GM18519 (cell line): ENCODE data around the gene PTPN1.
"Not testable (repeated sequence)": the region's sequence is repeated elsewhere in the genome, so short reads cannot be mapped to it uniquely, and the experiment has no call there.

ENCODE experiments used
- ATAC-seq: cut with Tn5 transposase; IDR thresholded peaks from one replicate; pipeline ENCODE4 v1.9.1; 2021; ENCODE audit warnings: mild to moderate bottlenecking, moderate library complexity; ENCODE audit not compliant: unreplicated experiment, low FRiP score

The PTPN1 gene

DNA sequence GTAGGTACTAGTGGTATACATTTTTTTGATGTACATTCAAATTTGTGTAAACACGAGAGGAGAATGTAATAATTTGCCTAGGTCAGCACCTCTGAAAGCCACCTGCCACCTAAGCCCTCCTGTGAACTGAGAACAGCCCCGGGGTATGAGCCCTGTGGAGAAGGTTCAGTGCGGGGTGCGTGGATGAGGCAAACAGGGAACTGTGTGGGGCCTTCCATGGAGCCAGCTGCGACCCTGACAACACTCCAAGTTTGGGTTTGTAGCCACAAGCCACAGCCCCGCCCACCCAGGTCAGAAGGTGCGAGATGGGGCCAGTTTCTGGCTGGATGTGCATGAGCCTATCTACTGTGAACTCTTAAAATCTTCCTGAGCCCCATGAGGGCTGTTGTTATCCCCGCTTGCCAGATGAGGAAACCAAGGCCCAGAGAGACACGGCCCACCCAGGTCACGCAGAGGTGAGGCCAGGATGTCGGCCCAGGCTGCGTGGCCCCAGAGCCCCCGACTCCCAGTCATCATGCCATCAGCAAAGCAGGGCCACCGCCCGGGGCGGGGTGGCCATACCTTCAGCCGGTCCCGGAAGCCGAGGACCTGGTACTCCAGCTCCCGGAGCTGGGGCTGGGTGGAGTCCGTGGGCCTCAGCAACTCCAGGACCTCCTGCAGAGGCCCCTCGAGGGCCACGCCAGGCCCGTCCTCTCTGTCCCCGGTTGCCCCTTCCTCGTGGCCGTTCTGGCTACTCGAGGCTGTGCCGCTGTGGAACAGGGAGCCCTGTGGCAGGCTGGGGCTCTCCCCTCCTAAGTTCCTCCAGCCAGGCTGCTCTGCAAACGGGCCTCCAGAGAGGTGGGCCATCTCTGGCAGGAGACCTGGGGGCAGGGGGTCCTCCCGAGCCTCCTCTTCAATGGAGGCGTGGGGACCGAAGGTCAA is 91.6 kb downstream of the PTPN1 start:
- no peak for ATAC-seq

DNA sequence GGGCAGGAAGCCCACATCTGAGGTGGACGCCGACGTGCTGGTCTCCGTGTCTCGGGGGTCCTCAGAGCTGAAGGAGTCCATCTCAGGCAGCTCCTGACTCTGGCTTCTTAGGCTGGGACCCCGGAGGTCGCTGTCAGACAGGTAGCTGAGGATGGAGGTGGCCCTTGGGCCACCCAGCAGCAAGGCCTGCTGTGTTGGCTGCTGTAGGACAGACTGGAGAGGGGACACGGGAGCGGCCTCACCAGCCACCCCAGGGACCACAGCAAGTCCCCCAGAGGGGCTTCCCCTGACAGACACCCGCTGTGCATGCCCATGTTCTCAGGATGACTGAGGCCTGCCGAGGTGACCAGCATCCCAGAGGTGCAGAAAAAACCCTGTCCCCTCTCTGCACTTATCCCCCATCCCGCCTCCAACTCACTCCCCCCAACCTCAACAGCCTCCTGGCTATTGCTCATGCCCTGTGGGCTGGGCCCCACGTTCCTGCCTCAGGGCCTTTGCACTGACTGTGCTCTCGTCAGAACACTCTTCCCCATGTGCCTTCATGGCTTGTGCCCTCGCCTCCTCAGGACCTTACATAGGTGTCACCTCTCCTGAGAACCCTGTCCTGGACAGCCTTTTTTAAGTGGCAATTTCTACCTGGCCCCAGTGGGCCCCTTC is 92.4 kb downstream of the PTPN1 start:
- no peak for ATAC-seq

DNA sequence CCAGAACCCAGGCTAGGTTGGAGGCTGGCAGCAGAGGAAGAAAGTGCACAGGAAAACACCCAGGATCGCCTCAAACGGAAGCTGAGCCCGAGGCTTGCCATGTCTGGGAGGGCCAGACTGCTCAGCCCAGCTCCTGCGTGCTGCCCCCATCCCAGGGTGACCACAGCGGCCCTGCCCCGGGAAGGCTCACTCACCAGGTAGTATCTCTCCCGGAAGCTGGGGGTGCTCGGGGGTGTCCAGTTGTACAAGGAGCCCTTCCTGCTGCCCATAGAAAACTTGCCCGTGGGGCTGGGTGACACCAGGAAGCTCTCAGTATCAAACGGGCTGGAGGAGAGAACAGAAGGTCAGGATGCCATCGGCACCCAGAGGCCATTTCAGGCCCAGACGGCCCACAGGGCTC is 94.3 kb downstream of the PTPN1 start:
- no peak for ATAC-seq

DNA sequence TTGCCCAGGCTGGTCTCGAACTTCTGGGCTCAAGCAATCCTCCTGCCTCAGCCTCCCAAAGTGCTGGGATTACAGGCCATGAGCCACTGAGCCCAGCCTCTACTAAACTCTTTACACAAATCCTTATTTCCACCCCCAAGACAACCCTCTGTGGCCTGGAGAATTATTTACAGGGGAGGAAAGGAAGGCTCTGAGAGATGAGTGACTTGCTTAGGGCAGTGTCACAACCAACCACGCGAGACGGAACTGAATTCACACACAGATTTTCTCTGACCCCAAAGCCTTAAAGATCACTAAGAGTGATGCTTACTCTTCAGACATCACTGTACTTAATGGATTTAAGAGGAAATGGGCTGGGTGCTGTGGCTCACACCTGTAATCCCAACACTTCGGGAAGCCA is 95.0 kb downstream of the PTPN1 start:
- ATAC-seq = no peak

DNA sequence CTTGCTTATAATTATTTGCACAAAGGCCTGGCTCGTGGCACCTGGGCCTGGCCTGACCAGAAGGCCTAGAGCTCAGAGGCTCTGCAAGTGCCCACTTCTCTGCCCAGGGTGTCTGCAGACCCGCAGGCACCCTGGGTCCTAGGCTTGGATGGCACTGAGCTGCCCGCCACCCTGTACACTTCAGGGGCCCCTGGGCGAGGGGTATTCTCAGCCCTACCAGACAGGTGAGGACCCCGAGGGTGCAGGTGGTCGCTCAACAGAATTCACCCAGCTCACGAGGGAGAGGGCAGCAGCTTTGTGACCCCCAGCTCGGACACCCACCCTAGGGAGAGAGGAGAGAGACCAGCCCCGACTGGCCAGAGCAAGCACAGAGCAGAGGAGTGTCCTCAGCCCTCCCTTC is 97.3 kb downstream of the PTPN1 start:
- no peak for ATAC-seq

DNA sequence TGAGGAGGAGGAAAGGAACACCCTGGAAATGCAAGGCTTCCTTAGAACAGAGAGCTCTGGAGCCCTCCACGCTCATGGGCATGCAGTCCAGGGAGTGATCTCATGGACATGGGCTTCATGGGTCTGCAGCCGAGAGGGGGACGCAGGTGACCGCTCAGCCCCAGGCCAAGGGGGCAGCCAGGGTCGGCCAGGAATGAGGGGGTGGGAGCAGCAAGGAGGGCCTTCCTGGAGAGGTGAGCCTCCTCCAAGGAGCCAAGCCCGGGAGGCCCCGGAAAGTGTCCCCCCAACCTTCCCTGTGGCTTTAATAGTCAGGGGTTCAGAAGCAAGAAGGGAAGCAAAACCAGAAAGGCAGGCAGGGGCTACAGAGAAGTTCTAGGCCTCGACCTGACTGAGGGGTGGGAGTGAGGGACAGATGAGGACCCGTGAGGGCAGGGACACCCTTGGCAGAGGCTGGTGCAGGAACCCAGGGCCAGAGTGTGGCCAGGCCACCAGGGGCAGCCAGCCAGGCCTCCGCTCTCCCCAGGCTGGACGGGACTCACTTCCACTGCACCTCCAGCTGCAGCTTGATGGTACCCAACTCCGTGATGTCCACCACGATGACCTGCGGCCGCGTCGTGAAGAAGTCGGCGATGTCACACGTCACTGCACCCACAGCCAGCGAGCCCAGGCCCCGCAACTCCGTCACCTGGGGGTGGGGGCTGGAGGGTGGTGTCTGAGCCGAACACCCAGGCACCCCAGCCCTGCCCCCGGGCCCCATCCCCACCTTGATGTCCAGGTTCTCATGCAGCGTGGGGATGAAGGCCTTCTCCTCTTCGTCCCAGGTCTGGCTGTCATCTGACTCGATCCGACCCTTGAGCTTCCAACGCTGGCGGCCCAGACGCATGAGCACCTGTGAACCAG is 97.9 kb downstream of the PTPN1 start:
- ATAC-seq = no peak

DNA sequence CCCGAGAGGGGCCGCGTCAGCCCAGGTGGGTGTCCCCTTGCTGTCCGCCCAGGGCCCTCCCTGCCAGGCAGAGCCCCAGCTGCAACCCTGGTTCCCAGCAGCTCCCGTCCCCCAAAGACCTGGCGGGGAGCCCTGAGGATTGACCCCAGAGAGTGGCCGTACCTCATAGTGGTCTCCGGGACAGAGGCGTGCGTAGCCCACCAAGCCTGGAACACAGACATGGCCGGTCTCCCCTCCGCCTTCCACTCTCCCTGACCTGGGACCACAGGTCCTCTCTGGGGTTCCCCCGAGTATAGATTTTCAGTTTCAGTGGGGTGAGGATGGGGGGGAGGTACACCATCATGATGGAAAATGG is 98.5 kb downstream of the PTPN1 start:
- no peak for ATAC-seq

DNA sequence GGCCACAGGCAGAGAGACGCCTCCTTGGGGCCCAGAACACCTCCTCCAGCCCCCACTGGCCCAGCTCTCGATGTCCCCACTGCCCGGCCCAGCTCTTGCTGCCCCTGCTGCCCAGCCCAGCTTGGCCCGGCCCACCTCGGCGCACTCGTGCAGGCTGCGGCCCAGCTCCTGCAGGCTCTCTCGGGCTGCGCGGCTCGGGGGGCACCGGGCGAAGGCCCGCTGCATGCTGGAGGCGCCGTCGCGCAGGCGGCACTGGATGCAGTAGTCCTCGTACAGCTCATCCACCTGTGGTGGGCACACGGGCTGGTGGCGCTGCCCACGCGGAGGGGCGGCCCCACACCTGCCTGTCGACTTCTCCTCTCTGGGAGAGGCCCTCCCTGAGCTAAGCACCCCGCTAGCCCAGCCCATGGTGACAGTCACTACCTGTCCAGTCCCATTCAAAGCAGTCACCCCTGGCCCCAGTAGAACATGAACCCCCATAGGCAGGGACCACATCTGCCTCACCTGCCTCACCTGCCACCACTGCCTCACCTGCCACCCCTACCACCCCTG is 99.3 kb downstream of the PTPN1 start:
- no peak for ATAC-seq

DNA sequence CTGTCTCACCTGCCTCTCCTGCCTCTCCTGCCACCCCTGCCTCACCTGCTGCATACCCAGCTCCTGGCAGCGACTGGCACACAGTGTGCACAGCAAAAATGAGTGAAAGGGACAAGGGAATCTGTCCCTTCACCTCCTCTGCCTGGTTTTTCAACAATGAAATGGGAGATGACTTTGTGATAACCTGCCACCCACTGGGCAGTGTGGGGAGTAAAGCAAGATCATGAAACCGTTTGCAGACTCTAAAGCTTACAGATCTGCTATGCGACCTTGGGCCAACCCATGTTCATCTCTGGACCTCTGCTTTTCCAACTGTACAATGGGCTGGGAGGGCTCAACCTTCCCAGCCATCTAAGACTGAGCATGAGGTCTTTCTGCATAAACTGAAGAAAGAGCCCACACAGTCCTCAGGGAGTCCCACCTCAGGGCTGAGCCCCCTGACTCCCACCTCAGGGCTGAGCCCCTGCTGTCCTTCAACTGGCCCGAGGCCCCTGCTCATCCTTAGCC is 100.1 kb downstream of the PTPN1 start:
- no peak for ATAC-seq

DNA sequence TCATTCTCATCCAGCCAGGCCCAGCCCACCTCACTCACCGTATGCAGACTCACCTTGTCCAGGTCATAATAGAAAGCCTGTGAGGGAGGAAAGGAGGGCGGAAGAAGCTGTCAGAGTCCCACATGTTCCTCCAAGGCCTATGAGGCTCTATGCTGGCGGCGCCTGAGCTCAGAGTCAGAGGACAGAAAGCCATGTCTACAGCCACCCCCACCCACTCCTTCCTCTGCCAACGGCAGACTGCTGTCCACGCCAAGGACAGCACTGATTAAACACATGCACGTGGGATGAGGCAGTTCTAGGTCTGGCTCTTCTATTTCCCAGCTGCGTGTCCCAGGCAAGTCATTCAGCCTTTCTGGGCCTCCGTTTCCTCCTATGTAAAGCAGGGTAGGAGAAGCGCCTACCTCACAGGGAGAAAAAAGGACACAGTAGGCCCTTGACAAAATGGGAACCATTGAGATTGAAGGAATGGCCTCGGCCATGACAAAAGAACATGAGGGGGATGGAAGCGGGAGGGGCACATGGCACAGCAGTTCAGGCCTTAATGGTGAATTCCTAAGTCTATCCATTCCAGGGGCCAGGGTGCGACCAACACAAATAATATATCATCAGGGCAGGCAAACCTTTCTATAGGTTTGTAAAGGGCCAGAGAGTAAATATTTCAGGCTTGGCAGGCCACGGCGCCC is 101.1 kb downstream of the PTPN1 start:
- no peak for ATAC-seq

DNA sequence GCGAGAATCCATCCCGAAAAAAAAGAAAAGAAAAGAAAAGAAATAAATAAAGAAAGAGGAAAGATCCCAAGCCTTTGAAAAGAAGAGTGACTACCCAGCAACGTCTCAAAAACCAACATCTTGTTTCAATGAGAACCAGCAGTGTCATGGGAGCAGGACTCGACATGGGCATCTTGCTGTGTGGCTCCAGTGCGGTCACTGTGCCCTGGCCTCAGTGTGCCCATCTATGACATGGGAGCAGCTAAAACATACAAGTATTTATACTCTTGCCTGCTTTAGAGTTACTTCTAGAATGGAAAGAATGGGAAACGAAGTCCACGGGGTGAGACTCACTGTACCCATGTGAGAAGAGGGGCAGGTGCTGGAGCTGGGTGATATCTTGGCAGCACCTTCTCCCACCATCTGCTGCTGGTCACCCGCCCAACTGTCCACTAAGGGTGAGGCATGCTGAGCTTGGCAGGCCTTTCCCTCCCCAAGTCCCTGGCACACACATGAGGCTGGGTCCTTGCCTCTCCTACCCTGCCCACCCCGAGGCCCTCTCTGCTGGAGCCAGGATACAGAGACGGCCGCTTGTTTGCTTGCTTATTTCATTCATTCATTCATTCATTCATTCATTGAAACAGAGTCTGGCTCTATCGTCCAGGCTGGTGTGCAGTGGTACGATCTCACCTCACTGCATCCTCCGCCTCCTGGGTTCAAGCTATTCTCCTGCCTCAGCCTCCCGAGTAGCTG is 103.4 kb downstream of the PTPN1 start:
- no peak for ATAC-seq

DNA sequence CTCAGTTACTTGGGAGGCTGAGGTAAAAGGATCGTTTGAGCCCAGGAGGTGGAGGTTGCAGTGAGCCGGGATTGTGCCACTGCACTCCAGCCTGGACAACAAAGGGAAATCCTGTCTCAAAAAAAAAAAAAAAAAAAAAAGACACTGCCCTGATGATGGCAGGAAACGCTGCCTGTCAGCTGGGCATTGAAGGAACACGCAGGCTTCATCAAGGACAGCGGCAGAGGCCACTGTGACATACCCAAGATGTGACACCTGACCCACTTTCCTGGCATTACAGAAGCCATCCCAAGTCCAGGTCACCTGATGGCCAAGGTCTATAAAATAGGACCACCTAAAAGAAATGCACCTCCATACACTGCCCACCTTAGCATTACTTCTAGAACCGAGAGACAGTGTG is 105.2 kb downstream of the PTPN1 start:
- ATAC-seq = no peak

DNA sequence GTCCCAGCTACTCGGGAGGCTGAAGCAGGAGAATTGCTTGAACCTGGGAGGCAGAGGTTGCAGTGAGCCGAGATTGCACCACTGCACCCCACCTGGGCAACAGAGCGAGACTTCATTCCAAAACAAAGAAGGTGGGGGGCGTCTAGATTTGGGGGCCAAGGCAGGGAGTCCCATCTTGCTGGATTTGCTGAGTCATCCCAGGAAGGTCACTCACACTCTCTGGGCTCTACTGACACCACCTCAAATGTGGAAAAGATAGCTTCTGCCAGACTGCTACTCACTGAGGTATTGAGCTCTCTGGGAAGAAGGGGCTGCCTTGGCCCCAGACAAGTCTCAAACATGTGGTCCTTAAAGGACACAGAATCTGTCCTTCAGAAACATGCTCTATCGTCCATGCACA is 106.8 kb downstream of the PTPN1 start:
- no peak for ATAC-seq

DNA sequence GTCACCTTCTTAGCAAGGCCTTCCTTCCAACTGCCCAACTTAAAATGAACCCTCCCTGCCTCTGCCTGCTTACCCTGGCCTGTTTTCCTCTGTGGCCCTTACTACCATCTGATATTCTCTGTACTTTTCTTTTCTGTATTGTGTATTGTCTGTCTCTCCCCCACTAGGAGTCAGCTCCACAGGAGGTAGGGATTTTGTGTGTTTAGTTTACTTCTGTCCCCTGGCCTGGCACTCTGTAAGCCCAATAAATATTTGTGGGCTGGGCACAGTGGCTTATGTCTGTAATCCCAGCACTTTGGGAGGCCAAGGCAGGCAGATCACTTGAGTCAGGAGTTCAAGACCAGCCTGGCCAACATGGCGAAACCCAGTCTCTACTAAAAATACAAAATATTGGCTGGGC is 108.4 kb downstream of the PTPN1 start:
- no peak for ATAC-seq

DNA sequence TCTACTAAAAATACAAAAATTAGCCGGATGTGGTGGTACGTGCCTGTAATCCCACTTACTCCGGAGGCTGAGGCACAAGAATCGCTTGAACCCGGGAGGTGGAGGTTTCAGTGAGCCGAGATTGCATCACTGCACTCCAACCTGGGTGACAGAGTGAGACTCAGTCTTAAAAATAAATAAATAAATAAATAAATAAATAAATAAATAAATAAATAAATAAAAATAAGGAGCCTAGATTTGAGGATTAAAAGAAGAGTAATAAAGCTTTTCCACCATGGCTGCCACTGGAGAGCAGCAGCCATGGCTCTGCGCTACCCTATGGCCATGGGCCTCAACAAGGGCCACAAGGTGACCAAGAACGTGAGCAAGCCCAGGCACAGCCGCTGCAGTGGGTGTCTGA is 110.3 kb downstream of the PTPN1 start:
- not testable (repeated sequence) for ATAC-seq

DNA sequence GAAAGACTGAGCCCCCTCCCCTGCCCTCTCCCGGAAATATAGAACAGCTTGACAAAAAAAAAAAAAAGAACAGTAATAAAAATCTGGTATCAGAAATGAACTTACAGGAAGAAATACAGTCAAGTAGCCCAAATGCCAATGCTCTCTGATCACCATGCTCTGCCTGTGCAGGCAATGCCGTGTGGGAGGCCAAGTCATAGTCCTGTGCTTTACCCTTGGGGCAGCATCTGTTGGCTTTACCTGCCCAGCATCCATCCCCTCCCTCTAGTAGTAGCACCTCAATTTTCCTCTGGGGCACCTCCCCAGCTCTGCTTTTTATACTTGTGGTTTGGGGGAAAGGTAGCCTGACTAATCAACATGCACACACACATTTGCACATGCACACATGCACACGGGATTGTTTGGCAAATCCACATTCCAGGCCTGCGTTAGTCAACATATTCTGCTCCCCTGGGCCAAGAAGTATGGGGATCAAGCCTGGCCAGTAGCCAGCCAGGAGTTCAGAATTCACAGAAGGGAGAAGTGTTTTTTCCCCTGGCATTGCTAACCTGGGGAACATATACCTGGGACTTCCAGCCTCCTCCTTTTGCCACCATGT is 111.0 kb downstream of the PTPN1 start:
- no peak for ATAC-seq

DNA sequence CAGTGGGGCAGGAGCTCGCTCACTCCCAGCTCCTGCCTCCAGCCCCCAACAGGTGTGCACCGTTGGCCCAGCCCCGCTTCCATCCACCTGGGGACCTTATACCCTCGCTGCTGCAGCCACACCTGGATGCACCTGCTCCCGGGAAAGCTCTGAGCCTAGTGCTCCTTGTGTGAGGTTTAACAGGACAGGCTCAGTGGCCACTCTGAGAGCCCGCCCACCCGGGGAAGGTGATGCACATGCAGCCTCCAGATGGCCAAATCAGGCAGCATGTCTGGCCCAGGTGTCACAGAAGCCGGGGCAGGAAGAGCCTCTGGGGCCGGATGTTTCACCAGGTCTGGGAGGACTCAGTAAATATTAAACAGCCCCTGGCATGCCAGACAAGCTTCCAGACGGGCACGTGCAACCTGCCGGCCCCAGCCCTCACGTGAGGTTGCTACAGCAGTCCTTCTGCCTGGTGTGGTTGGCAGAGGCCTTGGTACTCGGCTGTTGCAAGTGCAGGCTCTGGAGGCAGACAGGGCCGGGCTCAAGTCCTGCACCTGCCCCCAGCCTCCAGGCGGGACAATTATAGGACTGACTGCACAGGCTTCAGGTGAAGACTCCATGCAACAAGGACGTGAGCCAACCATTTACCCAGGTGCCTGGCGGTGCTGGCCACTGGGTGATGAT is 114.3 kb downstream of the PTPN1 start:
- no peak for ATAC-seq

DNA sequence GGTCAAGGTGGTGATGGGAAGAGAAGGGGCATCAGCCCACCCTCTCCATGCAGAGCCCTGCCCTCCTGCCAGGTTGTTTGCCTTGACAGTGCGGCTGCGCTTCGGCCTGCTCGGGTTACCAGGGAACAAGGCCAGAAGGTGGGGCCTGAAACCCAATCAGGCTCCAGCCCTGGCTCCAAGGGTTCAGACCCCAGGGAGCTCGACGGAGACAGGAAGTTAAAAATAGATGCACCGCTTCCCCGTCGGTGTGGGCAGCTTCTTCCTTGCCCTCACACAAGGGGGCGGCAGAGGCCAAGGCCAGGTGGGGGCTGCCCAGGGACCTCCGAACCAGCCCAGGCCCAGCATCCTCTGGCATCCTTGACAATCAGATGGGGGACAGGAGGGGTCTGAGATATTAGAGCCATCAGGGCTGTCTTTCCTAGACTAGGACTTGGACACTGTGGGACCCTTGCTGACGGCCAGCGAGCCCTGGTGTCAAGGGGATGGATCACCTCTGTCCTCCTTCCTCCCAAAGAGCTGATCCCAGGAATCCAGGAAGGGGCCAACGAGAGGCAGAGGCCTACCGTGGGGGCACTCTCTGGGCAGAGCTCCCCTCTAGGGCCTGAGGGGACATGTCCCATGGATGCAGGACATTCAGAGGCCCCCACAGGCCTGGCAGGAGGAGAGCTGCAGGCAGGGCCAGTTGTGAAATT is 115.9 kb downstream of the PTPN1 start:
- no peak for ATAC-seq
